PC-9 (cell line): ENCODE results near the gene PIP5K1B. TPM values are rescaled to one million over a fixed set of nuclear protein-coding genes. Genes with fewer than 3 reads are reported as not detected.

Experiments
- BruUV-seq: library from RNA; stranded (reverse); fragments of 400-500 nt; replicated peaks from 2 replicates; lab custom pipeline; 2021; lab: Mats Ljungman, UMichigan
- CTCF ChIA-PET: fragments of 300-600 bp; sonication (Branson Sonifier 250); formaldehyde crosslinking; loops from one replicate; lab custom pipeline; 2022; ENCODE audit warnings: antibody characterized with exemption; lab: Charles Lee
- POLR2A ChIA-PET: fragments of 300-600 bp; sonication (Branson Sonifier 250); formaldehyde crosslinking; loops from one replicate; lab custom pipeline; 2022; ENCODE audit warnings: antibody characterized with exemption; ENCODE audit not compliant: unreplicated experiment; lab: Charles Lee
- DNase-seq, 2 experiments: peaks; one replicate each; pipeline versions ENCODE4 v3.0.0 to v3.0.0-alpha.2; 2015 to 2022; ENCODE audit warnings: mixed read lengths in 1 of 2
- H2AFZ ChIP-seq: fragments of 200-600 bp; sonication (generic); 2 replicates; pipeline ENCODE4 v1.8.1; 2017; ENCODE audit warnings: antibody characterized with exemption
- H3F3A ChIP-seq: fragments of 200-600 bp; sonication (generic); 2 replicates; pipeline ENCODE4 v1.8.1; 2017; ENCODE audit warnings: antibody characterized with exemption, mild to moderate bottlenecking, low read depth; ENCODE audit not compliant: insufficient read depth
- H3K27ac ChIP-seq: fragments of 200-600 bp; sonication (generic); 2 replicates; pipeline ENCODE4 v1.6.1; 2016; ENCODE audit warnings: mixed run types
- H3K27me3 ChIP-seq: fragments of 200-600 bp; sonication (generic); 2 replicates; pipeline ENCODE4 v1.6.1; 2016; ENCODE audit warnings: low read depth, mixed run types; ENCODE audit not compliant: insufficient read depth
- H3K36me3 ChIP-seq: fragments of 200-600 bp; sonication (generic); 2 replicates; pipeline ENCODE4 v1.6.1; 2016; ENCODE audit warnings: low read depth, mixed run types
- H3K4me1 ChIP-seq: fragments of 200-600 bp; sonication (generic); replicated peaks from 2 replicates; pipeline ENCODE4 v1.6.1; 2016; ENCODE audit warnings: mixed run types; ENCODE audit not compliant: insufficient read depth
- H3K4me2 ChIP-seq: fragments of 200-600 bp; sonication (generic); 2 replicates; pipeline ENCODE4 v1.6.1; 2017; ENCODE audit warnings: mixed run types
- H3K4me3 ChIP-seq: fragments of 200-600 bp; sonication (generic); 2 replicates; pipeline ENCODE4 v1.6.1; 2016; ENCODE audit warnings: mixed run types
- H3K79me2 ChIP-seq: fragments of 200-600 bp; sonication (generic); 2 replicates; pipeline ENCODE4 v1.6.1; 2017; ENCODE audit warnings: low read depth, mixed run types
- H3K9me2 ChIP-seq: fragments of 200-600 bp; sonication (generic); 2 replicates; pipeline ENCODE4 v1.8.1; 2017; ENCODE audit warnings: mild to moderate bottlenecking; ENCODE audit not compliant: insufficient read depth
- H3K9me3 ChIP-seq: fragments of 200-600 bp; sonication (generic); 2 replicates; pipeline ENCODE4 v1.8.1; 2016; ENCODE audit warnings: low read depth; ENCODE audit not compliant: insufficient read depth
- H4K20me1 ChIP-seq: fragments of 200-600 bp; sonication (generic); 2 replicates; pipeline ENCODE4 v1.8.1; 2017; ENCODE audit not compliant: insufficient read depth
- EZH2 ChIP-seq: fragments of 200-600 bp; sonication (generic); IDR thresholded peaks from 2 replicates; pipeline ENCODE4 v1.8.0; 2017; ENCODE audit warnings: antibody characterized with exemption, low read depth
- intact Hi-C: fragments of 100-400 bp; cut with micrococcal nuclease; formaldehyde crosslinking; loops from one replicate; pipeline ENCODE4 v1.10.0; 2022; ENCODE audit not compliant: unreplicated experiment
- total RNA-seq: library from RNA; stranded (reverse); gene quantifications from 2 replicates; pipeline ENCODE4 v1.2.3, GENCODE V29; 2021
- TF ChIP-seq, protein P1 (sequence below): fragments of 200-600 bp; sonication (generic); conservative IDR thresholded peaks from 2 replicates; pipeline ENCODE4 v1.6.1; 2017; ENCODE audit warnings: mixed run types, antibody characterized with exemption, mild to moderate bottlenecking, moderate library complexity

PIP5K1B gene
- total RNA-seq, 1 experiment from 2014 or later, result not detected

DNA sequence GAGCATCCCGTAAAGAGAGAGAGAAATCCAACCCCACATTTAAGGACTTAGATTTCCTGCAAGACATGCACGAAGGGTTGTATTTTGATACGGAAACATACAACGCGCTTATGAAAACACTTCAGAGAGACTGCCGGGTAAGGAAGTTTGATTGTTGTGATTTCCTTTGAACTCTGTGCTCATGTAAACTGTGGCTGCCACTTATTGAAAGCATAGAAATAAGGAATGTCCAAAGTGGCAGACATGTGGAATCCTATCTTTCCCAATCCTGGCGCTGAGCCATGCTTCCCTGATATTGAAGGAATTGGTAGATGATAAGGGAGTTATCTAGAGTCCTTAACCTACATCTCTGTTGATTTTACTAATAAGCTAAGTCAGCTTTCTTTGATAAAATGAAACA lies 189.5 kb downstream of the PIP5K1B start:
- BruUV-seq, result no TSS peak
- H3K9me2 ChIP-seq, result no peaks in the 10 kb centered on the region

DNA sequence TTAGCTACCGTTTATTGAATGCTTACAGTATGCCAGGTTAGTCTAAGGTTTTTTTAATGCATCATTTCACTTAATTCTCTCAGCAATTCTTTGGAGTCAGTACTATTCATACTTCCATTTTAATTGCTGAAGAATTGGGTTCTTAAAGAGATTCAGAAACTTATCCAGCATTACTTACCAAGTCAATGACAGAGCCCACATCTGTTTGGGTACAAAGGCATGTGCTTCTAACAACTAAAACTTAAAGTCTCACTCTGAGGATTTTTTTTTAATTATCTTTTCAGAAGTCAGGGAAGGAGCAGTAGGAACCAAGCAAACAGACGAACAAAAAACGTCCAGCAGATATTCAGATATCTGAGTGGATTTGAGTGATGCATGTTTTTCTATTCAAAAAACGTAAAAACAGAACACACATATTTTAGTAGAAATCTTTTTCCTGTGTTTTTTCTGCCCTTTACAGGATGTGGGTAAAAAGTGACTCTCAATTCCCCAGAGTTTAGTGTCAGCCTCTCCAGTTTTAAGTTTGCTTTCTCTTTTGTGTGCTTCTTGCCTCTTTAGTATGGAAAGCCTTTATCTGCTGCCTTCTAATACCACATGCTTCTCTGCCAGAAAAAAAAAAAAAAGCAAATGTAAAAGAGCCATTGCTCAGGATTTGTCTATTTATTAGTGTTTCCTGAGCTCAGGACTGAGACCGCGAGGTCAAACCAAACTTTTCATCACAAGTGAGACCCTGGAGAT lies 190.9 kb downstream of the PIP5K1B start:
- no peak overlapping the region for H3K27ac ChIP-seq
- POLR2A ChIA-PET, result no interaction called here
- no TSS peak for BruUV-seq
- intact Hi-C loops, result no loop called here
- no peaks in the 10 kb centered on the region for H4K20me1 ChIP-seq
- no peak overlapping the region for H3K4me3 ChIP-seq
- no peaks in the 10 kb centered on the region for H3K9me3 ChIP-seq
- CTCF ChIA-PET, result no interaction called here
- no peak overlapping the region for H3K4me2 ChIP-seq
- H3K27me3 ChIP-seq, result peaks cover 22% of the 10 kb centered on the region
- no peak for TF ChIP-seq EZH2
- TF ChIP-seq, protein P1, sequence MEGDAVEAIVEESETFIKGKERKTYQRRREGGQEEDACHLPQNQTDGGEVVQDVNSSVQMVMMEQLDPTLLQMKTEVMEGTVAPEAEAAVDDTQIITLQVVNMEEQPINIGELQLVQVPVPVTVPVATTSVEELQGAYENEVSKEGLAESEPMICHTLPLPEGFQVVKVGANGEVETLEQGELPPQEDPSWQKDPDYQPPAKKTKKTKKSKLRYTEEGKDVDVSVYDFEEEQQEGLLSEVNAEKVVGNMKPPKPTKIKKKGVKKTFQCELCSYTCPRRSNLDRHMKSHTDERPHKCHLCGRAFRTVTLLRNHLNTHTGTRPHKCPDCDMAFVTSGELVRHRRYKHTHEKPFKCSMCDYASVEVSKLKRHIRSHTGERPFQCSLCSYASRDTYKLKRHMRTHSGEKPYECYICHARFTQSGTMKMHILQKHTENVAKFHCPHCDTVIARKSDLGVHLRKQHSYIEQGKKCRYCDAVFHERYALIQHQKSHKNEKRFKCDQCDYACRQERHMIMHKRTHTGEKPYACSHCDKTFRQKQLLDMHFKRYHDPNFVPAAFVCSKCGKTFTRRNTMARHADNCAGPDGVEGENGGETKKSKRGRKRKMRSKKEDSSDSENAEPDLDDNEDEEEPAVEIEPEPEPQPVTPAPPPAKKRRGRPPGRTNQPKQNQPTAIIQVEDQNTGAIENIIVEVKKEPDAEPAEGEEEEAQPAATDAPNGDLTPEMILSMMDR, result no peak
- no peaks in the 10 kb centered on the region for H3K36me3 ChIP-seq
- no peak for DNase-seq
- H3K4me1 ChIP-seq, result no peaks in the 10 kb centered on the region
- no peaks in the 10 kb centered on the region for H3K79me2 ChIP-seq
- no peaks in the 10 kb centered on the region for H3K9me2 ChIP-seq
- H3F3A ChIP-seq, result no peaks in the 10 kb centered on the region
- no peak overlapping the region for H2AFZ ChIP-seq

More for the DNA sequence above, 189.5 kb downstream of the PIP5K1B start:
- Histone ChIP-seq H2AFZ (no peak overlapping the region), H3K4me1 (no peaks in the 10 kb centered on the region), H4K20me1 (no peaks in the 10 kb centered on the region), H3K9me3 (no peaks in the 10 kb centered on the region), H3K36me3 (no peaks in the 10 kb centered on the region), H3F3A (no peaks in the 10 kb centered on the region), H3K27me3 (peaks cover 28% of the 10 kb centered on the region), H3K79me2 (no peaks in the 10 kb centered on the region), H3K4me3 (no peak overlapping the region), H3K4me2 (no peak overlapping the region), H3K27ac (no peak overlapping the region)
- CTCF ChIA-PET, result no interaction called here
- POLR2A ChIA-PET, result no interaction called here
- intact Hi-C loops, result no loop called here
- DNase-seq, result no peak
- TF ChIP-seq, protein P1, result no peak
- TF ChIP-seq EZH2, result no peak

- ChIA-PET POLR2A (no interaction called here), CTCF (no interaction called here)
- H3K36me3 ChIP-seq, result no peaks in the 10 kb centered on the region
- no peaks in the 10 kb centered on the region for H4K20me1 ChIP-seq
- peaks cover 20% of the 10 kb centered on the region for H3K27me3 ChIP-seq
- H3F3A ChIP-seq, result no peaks in the 10 kb centered on the region
- no peak for DNase-seq
- no peaks in the 10 kb centered on the region for H3K9me3 ChIP-seq
- no peak overlapping the region for H2AFZ ChIP-seq
- no peak for TF ChIP-seq EZH2
- TF ChIP-seq, protein P1, result no peak
- no peaks in the 10 kb centered on the region for H3K9me2 ChIP-seq
- H3K4me1 ChIP-seq, result no peaks in the 10 kb centered on the region
- no peak overlapping the region for H3K4me3 ChIP-seq
- intact Hi-C loops, result no loop called here
- H3K4me2 ChIP-seq, result no peak overlapping the region
- H3K79me2 ChIP-seq, result no peaks in the 10 kb centered on the region
- no TSS peak for BruUV-seq
- no peak overlapping the region for H3K27ac ChIP-seq
Observed at GRCh38 chr9:68896486-68896885, 191.4 kb downstream of the PIP5K1B start.
